GM19328 (cell line): ENCODE results near the gene CMIP.

Source experiments
- ATAC-seq: cut with Tn5 transposase; IDR thresholded peaks from one replicate; pipeline ENCODE4 v1.9.1; 2021; ENCODE audit warnings: mild to moderate bottlenecking, moderate library complexity; ENCODE audit not compliant: unreplicated experiment

Gene CMIP

GRCh38 chr16:81633147-81633619 is 188.6 kb downstream of the CMIP start:
- no peak for ATAC-seq

DNA sequence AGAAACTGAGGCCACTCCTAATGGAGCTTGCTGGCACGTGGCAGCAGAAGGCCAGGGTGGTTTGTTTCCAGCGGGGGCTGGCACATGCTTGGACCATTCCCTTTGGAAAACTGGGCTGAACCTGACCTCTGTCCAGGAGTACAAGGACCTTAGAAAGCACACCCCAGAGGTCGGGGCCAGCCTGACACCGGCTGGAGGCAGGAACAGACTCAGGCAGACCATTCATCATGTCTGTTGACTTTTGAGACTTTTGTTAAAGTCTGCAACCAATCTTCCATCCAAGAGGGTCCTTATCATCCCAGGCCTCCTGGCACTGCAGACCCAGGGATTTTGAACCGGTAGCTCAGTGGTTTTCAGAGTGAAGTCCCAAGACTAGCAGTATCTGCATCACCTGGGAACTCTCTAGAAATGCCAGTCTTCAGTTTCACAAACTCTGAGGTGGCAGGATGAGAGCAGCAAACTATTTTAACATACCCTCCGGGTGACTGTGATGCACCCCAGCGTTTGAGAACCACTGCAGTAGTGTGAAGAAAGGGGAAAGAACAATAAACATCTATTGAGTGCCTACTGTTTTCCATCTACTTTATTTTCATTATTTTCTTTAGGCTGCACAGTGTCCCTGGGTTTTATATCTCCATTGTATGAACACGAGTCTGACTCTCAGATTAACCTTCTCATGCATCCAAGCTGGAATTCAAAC is 189.2 kb downstream of the CMIP start:
- ATAC-seq: no peak

DNA sequence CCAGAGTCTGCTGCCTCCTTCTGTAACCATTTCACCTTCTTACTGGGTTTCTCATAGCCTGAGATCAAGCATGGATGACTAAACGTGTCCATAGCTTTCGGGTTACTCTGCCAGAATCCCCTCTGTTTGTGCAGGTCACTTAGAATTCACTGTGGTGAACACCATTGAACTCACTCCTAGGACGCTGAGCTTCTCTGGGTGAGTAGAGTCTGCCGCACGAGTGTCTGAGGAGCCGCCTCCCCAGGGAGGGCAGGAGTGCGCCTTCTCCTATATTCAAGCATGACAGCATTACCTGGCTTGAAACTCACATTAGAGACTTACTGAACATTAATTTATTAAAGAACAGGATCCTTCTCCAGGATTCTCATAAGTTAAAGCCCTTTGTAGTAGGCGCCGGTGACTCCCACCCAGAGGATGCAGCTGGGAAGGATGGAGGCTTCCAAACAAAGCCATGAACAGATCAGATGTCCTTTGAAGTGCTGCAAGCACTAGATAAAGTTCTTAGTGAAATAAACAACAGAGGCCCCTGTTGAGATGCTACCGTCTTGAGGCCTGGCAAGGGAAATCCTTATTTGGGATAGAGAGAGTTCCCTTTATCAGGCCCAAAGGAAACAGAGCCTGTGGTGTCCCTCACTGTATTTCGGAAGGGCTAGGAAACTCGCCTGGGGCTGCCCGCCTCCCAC is 189.9 kb downstream of the CMIP start:
- ATAC-seq: no peak

DNA sequence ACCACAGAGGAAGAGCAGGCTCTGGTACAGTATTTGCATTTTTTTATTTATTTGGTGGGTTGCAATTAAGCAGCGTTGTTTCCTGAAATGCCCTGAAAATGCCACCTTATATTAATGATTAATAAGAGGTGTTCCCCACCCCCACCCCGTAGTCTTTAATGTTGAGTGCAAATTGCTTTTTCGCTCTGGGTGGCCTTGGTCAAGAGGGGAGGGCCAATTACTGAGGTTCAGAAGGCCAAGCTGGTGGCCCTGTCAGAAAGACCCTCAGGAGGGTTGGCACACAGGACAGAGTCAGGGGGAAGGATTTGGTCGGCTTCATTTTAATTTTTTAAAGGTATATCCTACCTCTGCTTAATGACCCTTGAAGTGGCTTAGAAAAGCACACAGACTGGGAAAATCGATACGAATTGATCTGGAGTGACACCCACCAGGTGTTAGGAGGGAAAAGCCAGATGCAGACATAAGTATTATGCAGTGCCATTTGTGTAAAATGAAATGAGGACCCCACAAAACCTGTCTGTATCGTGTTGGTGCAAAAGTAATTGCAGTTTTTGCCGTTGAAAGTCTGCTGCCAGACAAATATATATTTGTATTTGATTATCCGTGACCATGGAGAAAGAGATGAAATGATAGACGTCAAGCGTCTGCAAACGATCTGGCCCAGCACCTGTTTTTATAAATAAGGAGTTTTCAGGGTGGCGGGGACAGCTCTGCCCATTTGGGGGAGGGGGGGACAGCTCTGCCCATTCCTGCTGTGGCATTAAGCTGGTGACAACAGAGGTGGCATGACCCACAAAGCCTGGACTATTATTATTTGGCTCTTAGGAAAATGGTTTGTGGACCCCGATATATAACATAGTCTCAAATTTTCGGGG is 190.7 kb downstream of the CMIP start:
- no peak for ATAC-seq

GRCh38 chr16:81636298-81636993 is 191.8 kb downstream of the CMIP start:
- ATAC-seq: no peak

DNA sequence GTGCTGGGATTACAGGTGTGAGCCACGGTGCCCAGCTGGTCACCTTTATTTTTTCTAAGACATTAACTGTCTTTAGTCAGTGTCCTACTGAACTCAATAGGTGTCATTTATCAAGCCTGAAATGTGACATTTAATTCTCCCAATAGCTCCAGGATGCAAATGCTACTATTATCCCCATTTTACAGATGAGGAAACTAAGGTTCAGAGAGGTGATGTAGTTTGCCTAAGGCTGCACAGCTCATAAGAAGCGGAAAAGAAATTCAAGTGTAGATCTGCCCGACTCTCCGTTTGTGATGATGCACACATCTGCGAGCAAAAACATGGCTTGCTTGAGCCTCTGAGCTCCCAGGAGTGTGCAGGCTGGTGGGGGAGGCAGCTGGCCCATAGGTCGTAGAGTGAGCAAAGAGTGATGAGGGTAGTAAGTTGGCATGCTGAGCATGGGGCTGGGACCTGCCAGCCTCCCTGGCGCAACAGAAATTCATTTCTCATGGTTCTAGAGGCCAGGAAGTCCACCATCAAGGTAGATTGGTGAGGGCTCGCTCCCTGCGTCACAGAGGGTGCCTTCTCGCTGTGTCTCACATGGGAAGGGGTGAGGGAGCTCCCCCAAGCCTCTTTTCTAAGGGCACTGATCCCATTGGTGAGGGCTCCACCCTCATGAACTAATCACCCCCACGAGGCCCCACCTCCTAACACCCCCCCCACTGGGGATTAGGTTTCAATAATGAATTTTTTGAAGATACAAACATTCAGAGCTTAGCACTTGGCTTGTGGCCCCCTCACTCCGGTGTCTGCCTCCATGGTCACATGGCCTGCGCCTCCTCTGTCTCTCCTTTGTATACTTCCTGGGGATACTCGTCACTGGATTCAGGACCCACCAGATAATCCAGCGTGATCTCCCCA is 193.0 kb downstream of the CMIP start:
- ATAC-seq: no peak

DNA sequence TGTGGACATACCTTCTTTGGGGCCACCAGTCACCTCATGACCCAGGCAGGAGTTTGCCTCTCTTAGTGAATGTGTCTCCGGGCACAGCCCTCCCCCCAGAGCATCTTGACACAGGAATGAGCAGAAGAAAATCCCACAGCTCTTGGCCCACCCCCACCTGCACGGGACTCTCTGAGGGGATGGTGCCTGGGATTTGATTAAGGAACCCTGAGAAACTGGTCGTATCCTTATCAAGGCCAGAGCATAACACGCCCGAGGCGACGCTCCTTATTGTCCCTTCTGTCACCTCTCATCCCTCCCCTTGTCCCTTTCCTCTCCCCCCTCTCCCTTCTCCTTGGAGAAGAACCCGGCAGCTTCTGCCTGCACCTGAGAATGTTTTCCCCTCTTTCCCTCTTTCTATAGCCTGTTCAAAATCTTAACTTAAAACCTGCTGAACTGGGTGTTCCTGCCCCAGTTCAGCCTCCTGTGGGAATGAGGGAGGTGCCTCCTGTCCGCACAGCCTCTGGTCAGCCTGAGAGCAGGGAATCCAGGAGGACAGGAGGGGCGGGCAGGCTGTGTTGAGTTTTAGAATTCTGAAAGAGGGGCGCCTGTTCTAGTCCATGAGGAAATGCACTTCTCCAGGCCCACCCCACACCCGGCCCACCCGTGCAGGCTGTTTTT is 193.8 kb downstream of the CMIP start:
- ATAC-seq: no peak

- ATAC-seq: no peak
Measured at GRCh38 chr16:81639348-81639747, 194.7 kb downstream of the CMIP start.

- no peak for ATAC-seq
Measured at GRCh38 chr16:81639931-81640680, 195.5 kb downstream of the CMIP start.

DNA sequence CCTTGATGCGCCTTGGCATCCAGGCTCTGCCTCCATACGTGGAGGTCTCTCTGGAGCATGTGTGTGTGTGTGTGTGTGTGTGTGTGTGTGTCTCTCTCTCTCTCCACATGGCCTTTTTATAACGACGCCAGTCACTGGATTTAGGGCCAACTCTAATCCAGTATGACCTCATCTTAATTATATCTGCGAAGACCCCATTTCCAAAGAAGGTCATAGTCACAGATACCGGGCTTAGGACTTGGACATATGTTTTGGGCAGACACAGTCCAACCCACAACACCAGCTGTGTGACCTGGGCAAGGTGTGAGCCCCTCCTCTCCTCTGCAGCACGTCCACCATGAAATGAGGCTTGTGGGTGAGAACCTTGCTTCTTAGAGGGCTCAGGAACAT is 196.1 kb downstream of the CMIP start:
- ATAC-seq: no peak

DNA sequence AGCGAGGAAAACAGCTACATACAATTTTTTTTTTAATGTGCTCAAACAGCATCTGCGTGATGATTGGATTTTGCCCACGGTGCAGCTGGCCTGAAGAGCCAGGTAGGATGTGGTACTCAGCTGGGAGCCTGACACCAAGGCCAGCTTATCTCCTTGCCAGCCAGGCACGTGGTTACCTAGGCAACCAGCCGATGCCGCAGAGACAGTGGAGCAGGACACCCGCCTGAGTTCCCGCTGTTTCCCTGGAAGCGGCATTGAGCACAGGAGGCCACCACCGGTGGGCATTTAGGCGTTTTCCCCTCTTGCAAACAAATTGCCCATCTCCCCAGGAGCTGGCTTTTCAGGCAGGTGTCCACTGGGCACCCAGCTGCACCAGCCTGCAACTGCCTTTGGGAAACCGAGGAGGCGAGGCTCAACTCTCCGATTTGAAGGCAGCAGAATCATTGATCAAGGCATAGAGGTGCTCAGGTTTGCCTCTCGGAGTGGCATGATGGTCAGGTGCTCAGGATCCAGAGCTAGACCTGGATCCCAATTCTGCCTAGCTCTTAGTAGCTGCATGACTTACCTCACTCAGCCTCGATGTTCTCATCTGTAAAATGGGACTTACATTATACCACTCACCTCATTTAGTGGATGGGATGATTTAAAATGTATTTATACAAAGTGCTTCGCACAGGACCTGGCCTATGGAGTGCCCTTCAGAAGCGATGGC is 196.9 kb downstream of the CMIP start:
- no peak for ATAC-seq

DNA sequence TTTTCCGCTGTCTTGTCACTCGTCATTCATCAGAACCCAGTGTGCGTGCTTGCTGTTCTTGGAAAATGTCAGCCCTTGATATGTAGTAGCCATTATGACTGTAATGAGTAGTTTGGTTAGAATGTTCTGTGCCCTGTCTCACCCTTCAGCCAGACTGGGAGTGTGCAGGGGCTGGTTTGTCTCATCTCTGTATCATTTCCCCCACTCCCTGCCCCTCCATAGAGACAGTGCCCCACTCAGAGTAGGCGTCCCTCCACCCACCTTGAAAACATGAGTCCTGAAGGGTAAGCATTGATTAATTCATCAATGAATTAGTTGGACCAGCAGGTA is 197.5 kb downstream of the CMIP start:
- no peak for ATAC-seq

- ATAC-seq: no peak
Measured at GRCh38 chr16:81642943-81643342, 198.3 kb downstream of the CMIP start.

GRCh38 chr16:81645266-81645694 is 200.7 kb downstream of the CMIP start:
- no peak for ATAC-seq

GRCh38 chr16:81645925-81646324 is 201.3 kb downstream of the CMIP start:
- ATAC-seq: no peak

DNA sequence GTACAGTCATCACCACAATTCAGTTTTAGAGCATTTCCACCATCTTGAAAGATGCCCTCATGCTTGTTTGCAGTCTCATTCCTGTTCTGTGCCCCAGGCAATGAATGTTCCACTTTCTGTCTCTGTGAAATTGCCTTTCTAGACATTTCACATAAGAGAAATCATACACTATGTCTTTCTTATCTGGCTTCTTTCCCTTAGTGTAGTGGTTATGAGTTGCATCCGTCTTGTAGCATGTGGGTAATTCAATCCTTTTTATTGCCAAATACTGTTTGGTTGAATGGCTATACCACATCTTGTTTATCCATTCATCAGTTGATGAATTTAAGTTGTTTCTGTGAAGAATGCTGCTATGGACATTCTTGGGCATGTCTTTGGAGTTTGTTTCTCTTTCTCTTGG is 202.0 kb downstream of the CMIP start:
- no peak for ATAC-seq

- ATAC-seq: no peak
Measured at GRCh38 chr16:81647527-81647926, 202.9 kb downstream of the CMIP start.

DNA sequence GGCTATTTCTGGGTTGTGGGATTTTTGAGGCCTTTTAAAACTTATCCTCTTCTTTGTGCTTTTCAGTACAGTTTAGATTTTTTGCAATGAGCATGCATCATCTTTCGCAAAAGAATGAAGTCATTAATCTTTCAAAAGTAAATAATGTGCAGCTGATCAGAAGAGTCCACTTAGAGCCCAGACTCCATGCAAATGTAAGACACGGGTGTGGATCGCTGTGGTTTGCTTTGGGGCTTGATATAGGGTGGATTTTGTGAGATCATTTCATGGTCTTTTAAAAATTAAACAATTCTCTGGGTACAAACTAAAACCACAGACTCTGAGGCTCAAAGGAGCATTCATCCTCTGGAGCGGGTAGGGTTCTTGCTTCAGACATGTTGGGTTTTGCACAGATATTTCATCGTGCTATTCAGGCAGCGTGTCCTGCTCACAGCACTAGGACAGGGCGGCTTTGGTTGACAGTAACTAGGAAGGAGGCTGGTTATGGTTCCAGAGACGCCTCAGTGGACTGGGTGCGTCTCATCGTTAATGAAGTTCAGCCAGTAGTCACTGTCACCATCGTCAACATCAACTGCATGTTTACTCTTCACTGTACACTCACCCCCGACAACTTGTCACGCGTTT is 205.1 kb downstream of the CMIP start:
- no peak for ATAC-seq
